Astrocyte (in vitro differentiated cells and primary cell): Measurements from ENCODE around the gene SND1. TPM values are rescaled to one million over a fixed set of nuclear protein-coding genes. Genes with fewer than 3 reads are reported as not detected.

Source experiments
- DNase-seq: peaks from one replicate; pipeline ENCODE4 v3.0.0-alpha.2; 2010; ENCODE audit warnings: low read depth
- FAIRE-seq: peaks from 2 replicates; lab custom pipeline; 2011; peaks lifted over from hg19 to GRCh38; lab: Jason Lieb, UNC
- H2AFZ ChIP-seq: 2 replicates; pipeline ENCODE4 v1.6.0; 2012; ENCODE audit warnings: low read depth, low read length, inconsistent platforms
- H3K27ac ChIP-seq: 2 replicates; pipeline ENCODE4 v1.5.1; 2011; ENCODE audit warnings: low read depth, low read length, inconsistent platforms
- H3K27me3 ChIP-seq: 2 replicates; pipeline ENCODE4 v1.6.0; 2011; ENCODE audit warnings: low read length, inconsistent platforms; ENCODE audit not compliant: insufficient read depth
- H3K36me3 ChIP-seq: 2 replicates; pipeline ENCODE4 v1.5.1; 2011; ENCODE audit warnings: low read length, inconsistent platforms; ENCODE audit not compliant: insufficient read depth
- H3K4me1 ChIP-seq: 2 replicates; pipeline ENCODE4 v1.5.1; 2011; ENCODE audit warnings: low read length, inconsistent platforms; ENCODE audit not compliant: insufficient read depth
- H3K4me2 ChIP-seq: 2 replicates; pipeline ENCODE4 v1.6.0; 2012; ENCODE audit warnings: low read length, inconsistent platforms
- H3K4me3 ChIP-seq: 2 replicates; pipeline ENCODE4 v1.5.1; 2011; ENCODE audit warnings: low read depth, mild to moderate bottlenecking, low read length, inconsistent platforms; ENCODE audit not compliant: insufficient read depth
- H3K79me2 ChIP-seq: 2 replicates; pipeline ENCODE4 v1.6.0; 2012; ENCODE audit warnings: mild to moderate bottlenecking, low read length, inconsistent platforms; ENCODE audit not compliant: insufficient read depth
- H3K9ac ChIP-seq: 2 replicates; pipeline ENCODE4 v1.6.0; 2012; ENCODE audit warnings: mild to moderate bottlenecking, low read length, inconsistent platforms
- H3K9me3 ChIP-seq: 2 replicates; pipeline ENCODE4 v1.5.1; 2012; ENCODE audit warnings: low read depth, mild to moderate bottlenecking, low read length, inconsistent platforms; ENCODE audit not compliant: insufficient read depth
- H4K20me1 ChIP-seq: 2 replicates; pipeline ENCODE4 v1.6.0; 2012; ENCODE audit warnings: low read length, inconsistent platforms; ENCODE audit not compliant: insufficient read depth
- H3K27ac Mint-ChIP-seq: one replicate; pipeline ENCODE4 v1.8.0; 2021; ENCODE audit warnings: mild to moderate bottlenecking, mixed read lengths; ENCODE audit not compliant: unreplicated experiment
- H3K27me3 Mint-ChIP-seq: one replicate; pipeline ENCODE4 v1.8.0; 2021; ENCODE audit warnings: low read depth, mixed read lengths; ENCODE audit not compliant: unreplicated experiment
- H3K36me3 Mint-ChIP-seq: one replicate; pipeline ENCODE4 v1.8.0; 2021; ENCODE audit warnings: low read depth, mixed read lengths; ENCODE audit not compliant: unreplicated experiment
- H3K4me1 Mint-ChIP-seq: one replicate; pipeline ENCODE4 v1.8.0; 2021; ENCODE audit warnings: low read depth, mixed read lengths; ENCODE audit not compliant: unreplicated experiment
- H3K4me3 Mint-ChIP-seq: one replicate; pipeline ENCODE4 v1.8.0; 2021; ENCODE audit warnings: mild to moderate bottlenecking, moderate library complexity, mixed read lengths; ENCODE audit not compliant: unreplicated experiment
- H3K9me3 Mint-ChIP-seq: one replicate; pipeline ENCODE4 v1.8.0; 2021; ENCODE audit warnings: mild to moderate bottlenecking, mixed read lengths; ENCODE audit not compliant: unreplicated experiment
- EZH2 ChIP-seq: IDR thresholded peaks from 2 replicates; pipeline ENCODE4 v1.6.1; 2012; ENCODE audit warnings: mild to moderate bottlenecking, low read length, inconsistent platforms; ENCODE audit not compliant: insufficient read depth
- total RNA-seq: library from RNA; stranded (reverse); gene quantifications from 2 replicates; pipeline ENCODE4 v1.2.1, GENCODE V29; 2021
- TF ChIP-seq, protein P1 (sequence below): IDR thresholded peaks from 2 replicates; pipeline ENCODE4 v1.5.1; 2011; ENCODE audit warnings: low read depth, mild to moderate bottlenecking, inconsistent platforms, low read length, moderate library complexity; ENCODE audit not compliant: insufficient read depth

Gene SND1
- total RNA-seq, 1 donor from 2014 or later, result 267 TPM

DNA sequence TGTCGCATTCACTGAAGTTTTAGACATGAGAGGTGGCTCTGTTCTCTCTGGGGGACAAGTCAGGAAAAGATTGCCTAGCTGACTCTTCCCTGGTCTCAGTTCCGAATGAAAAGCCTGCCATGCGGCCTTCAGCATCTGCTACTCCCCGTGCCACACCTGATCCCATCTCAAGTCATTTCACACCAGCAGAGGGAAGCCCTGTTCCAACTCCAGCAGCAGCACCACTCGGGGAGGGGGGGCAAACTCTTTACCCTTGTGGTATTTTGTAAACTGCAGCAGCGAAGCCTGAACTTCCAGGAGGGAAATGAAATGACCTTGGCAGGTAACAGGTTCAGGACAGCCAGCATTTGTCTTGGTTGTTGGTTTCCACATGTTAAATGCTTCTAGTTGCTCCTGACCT, 365.5 kb downstream of the SND1 start:
- Histone ChIP-seq H3K4me3 (no peak overlapping the region), H3K27me3 (no peaks in the 10 kb centered on the region), H3K4me1 (peaks cover 19% of the 10 kb centered on the region), H3K79me2 (no peaks in the 10 kb centered on the region), H4K20me1 (peaks cover 92% of the 10 kb centered on the region), H3K9ac (no peak overlapping the region), H3K9me3 (no peaks in the 10 kb centered on the region), H3K27ac (no peak overlapping the region), H2AFZ (no peak overlapping the region), H3K4me2 (no peak overlapping the region), H3K36me3 (no peaks in the 10 kb centered on the region)
- Mint-ChIP-seq H3K27ac (no peak overlapping the region), H3K4me3 (no peak overlapping the region), H3K9me3 (no peaks in the 10 kb centered on the region), H3K36me3 (peaks cover 19% of the 10 kb centered on the region), H3K27me3 (no peaks in the 10 kb centered on the region), H3K4me1 (peaks cover 12% of the 10 kb centered on the region)
- DNase-seq (no peak), FAIRE-seq (no peak)
- no peak for TF ChIP-seq EZH2
- TF ChIP-seq, protein P1, sequence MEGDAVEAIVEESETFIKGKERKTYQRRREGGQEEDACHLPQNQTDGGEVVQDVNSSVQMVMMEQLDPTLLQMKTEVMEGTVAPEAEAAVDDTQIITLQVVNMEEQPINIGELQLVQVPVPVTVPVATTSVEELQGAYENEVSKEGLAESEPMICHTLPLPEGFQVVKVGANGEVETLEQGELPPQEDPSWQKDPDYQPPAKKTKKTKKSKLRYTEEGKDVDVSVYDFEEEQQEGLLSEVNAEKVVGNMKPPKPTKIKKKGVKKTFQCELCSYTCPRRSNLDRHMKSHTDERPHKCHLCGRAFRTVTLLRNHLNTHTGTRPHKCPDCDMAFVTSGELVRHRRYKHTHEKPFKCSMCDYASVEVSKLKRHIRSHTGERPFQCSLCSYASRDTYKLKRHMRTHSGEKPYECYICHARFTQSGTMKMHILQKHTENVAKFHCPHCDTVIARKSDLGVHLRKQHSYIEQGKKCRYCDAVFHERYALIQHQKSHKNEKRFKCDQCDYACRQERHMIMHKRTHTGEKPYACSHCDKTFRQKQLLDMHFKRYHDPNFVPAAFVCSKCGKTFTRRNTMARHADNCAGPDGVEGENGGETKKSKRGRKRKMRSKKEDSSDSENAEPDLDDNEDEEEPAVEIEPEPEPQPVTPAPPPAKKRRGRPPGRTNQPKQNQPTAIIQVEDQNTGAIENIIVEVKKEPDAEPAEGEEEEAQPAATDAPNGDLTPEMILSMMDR, result no peak

DNA sequence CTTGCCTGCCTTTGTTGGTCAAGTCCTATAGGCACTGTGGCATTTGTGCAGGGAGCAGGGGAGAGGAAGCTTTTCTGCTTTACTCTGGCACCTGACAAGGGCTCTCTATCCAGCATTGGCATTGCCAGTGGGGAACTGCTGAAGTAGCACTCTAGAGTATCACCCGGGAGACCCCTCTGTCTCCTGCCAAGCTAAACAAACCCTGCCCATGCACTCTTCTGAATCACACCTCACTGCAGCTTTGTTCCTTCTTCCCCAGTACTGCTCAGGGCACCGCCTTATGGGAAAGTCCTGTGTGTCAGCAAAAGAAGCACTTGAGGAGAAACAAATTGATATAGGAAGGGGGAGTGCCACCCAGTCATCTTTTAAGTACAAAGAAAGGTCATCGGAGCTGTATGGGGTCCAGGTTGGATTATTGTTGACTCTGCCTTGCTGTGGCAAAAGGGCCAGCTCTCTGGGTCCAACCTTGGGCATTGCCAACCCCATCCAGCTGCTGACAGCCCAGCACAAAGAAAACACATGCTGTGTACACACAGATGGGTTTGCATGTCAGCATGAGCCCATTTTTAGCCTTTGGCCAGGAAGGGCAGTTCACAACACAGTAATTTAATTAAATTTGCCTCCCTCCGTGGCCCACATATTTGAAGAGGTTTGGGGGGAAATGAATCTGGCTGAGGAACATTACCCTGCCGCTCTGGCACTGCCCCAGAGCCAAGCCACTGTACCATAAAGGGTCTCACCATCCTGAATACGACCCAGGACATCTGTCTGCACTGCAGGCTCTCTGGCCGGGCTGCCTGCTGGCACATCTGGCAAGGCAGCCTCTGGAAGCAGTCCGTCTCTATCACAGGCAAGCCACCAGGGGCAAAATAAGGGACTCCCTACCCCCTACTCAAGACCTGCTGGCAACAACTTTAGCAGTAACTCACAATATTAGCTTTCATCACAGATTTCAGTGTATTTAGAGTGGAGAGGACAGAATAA, 366.2 kb downstream of the SND1 start:
- H3K79me2 ChIP-seq, result no peaks in the 10 kb centered on the region
- no peak for TF ChIP-seq EZH2
- TF ChIP-seq, protein P1, result no peak
- no peaks in the 10 kb centered on the region for H3K36me3 ChIP-seq
- H3K4me2 ChIP-seq, result peak overlapping the region; percentile 25
- H3K27me3 ChIP-seq, result no peaks in the 10 kb centered on the region
- H3K4me1 Mint-ChIP-seq, result peaks cover 19% of the 10 kb centered on the region
- FAIRE-seq (no peak), DNase-seq (peak; percentile 68)
- no peak overlapping the region for H2AFZ ChIP-seq
- peaks cover 92% of the 10 kb centered on the region for H4K20me1 ChIP-seq
- H3K4me3 Mint-ChIP-seq, result no peak overlapping the region
- H3K27ac Mint-ChIP-seq, result no peak overlapping the region
- no peak overlapping the region for H3K4me3 ChIP-seq
- H3K36me3 Mint-ChIP-seq, result peaks cover 16% of the 10 kb centered on the region
- H3K4me1 ChIP-seq, result peaks cover 26% of the 10 kb centered on the region
- H3K27ac ChIP-seq, result no peak overlapping the region
- no peaks in the 10 kb centered on the region for H3K9me3 Mint-ChIP-seq
- no peaks in the 10 kb centered on the region for H3K9me3 ChIP-seq
- H3K27me3 Mint-ChIP-seq, result no peaks in the 10 kb centered on the region
- H3K9ac ChIP-seq, result no peak overlapping the region

DNA sequence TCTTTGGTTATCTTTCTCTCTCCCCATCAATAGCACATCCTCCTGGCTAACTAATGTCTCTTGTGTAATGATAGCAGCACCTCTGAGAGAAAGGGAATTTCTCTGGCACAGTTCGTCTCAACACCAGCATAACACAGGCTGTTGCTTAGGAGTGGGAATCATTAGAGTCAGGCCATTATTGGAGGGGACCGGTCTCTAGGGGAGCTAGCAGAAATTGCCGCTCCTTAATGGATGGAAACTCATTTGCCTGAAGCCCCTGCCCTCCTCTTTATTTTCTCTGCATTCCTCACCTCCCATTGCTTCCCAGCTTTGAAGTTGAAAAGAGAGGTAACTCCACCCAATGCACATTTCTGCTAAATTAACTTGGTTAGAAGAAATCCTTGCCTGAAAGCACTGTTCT, 367.3 kb downstream of the SND1 start:
- no peak for TF ChIP-seq EZH2
- TF ChIP-seq, protein P1, result no peak
- H3K4me3 Mint-ChIP-seq, result no peak overlapping the region
- Histone ChIP-seq H3K9ac (no peak overlapping the region), H3K4me2 (no peak overlapping the region), H3K27me3 (no peaks in the 10 kb centered on the region), H3K79me2 (peaks cover 2% of the 10 kb centered on the region), H4K20me1 (peaks cover 91% of the 10 kb centered on the region), H3K4me3 (no peak overlapping the region), H2AFZ (no peak overlapping the region), H3K9me3 (no peaks in the 10 kb centered on the region), H3K4me1 (peaks cover 29% of the 10 kb centered on the region), H3K27ac (no peak overlapping the region), H3K36me3 (no peaks in the 10 kb centered on the region)
- H3K27me3 Mint-ChIP-seq, result no peaks in the 10 kb centered on the region
- peaks cover 27% of the 10 kb centered on the region for H3K4me1 Mint-ChIP-seq
- FAIRE-seq (no peak), DNase-seq (no peak)
- peaks cover 12% of the 10 kb centered on the region for H3K36me3 Mint-ChIP-seq
- no peaks in the 10 kb centered on the region for H3K9me3 Mint-ChIP-seq
- H3K27ac Mint-ChIP-seq, result no peak overlapping the region
